Measurements from ENCODE around the gene BDNF. TPM values are rescaled to one million over a fixed set of nuclear protein-coding genes. Genes with fewer than 3 reads are reported as not detected.

BDNF gene
- total and polyA plus RNA-seq, 2 donors (not counting 1 experiment from before 2014, with no cell fraction given): not detected

DNA sequence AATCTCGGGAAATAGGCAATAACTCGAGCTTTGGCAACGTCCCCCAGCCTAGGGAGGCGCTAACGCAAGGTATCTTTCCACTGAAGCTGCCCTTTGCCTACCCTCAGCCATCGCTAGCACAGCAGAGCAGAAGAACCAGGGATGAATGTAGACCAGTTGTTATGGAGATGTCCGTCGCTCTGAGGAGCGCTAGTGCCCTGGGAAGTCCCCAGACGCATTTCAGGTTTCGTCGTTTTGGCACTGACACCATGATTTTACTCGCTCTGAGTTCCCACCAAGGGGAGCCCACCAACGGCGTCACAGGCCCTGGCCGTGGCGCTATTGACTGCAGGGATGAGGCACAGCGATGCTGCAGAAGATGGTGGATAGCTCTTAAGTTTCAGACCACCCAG is 22.7 kb upstream of the BDNF start:
- H4K20me1 ChIP-seq (ENCODE audit: control insufficient read depth, insufficient read depth, low read length, poor library complexity, severe bottlenecking): no peaks in the 10 kb centered on the region
- no peak overlapping the region for H3K27ac ChIP-seq (ENCODE audit: low read length in 2 of 2)
- H3K27me3 ChIP-seq (replicated peaks in 1 of 4; ENCODE audit: control extremely low read depth in 1 of 4, control insufficient read depth in 3 of 4, insufficient read depth in 4 of 4, low read length in 3 of 4): peaks cover 0 to 49% (median 36%) of the 10 kb centered on the region in 4 experiments
- H3K9me3 Mint-ChIP-seq (ENCODE audit: insufficient read depth): no peaks in the 10 kb centered on the region
- 5% methylated on average over 17 of the region's 18 CpGs for WGBS (ENCODE audit: insufficient coverage)
- H3K4me1 ChIP-seq (ENCODE audit: control insufficient read depth in 2 of 2, insufficient read depth in 2 of 2, low read length in 2 of 2): peaks cover 4 to 9% of the 10 kb centered on the region in 2 donors
- peaks cover 0 to 26% (median 0%) of the 10 kb centered on the region in 3 donors for H3K9me3 ChIP-seq (ENCODE audit: control extremely low read depth in 1 of 3, control insufficient read depth in 2 of 3, insufficient read depth in 1 of 3, low read length in 2 of 3)
- ChIA-PET CTCF (no interaction called here), POLR2A (no interaction called here)
- no peak overlapping the region for H3K4me3 Mint-ChIP-seq
- H2AFZ ChIP-seq (ENCODE audit: insufficient read depth, low read depth, low read length, poor library complexity, severe bottlenecking): no peak overlapping the region
- H3K4me2 ChIP-seq (replicated peaks; ENCODE audit: low read depth, low read length, poor library complexity, severe bottlenecking): no peak overlapping the region
- ATAC-seq (ENCODE audit: low read depth) (no peak), DNase-seq (no peak)
- H3K4me3 ChIP-seq (ENCODE audit: control extremely low read depth in 1 of 5, extremely low read depth in 1 of 5, insufficient read depth in 1 of 5, low read depth in 2 of 5, low read length in 4 of 5): no peak overlapping the region
- no peak overlapping the region for H3K9ac ChIP-seq (ENCODE audit: low read length)
- H3K27me3 Mint-ChIP-seq: peaks cover 55% of the 10 kb centered on the region
- no peak overlapping the region for H3K27ac Mint-ChIP-seq
- no peaks in the 10 kb centered on the region for H3K79me2 ChIP-seq (ENCODE audit: control insufficient read depth, insufficient read depth, low read length)
- intact Hi-C loops (cut with micrococcal nuclease): no loop called here
- no peak for TF ChIP-seq EZH2 (IDR thresholded peaks at IDR 0.05; ENCODE audit: borderline replicate concordance, insufficient read depth, low read depth, low read length, poor library complexity, severe bottlenecking)
- TF ChIP-seq, protein P1, sequence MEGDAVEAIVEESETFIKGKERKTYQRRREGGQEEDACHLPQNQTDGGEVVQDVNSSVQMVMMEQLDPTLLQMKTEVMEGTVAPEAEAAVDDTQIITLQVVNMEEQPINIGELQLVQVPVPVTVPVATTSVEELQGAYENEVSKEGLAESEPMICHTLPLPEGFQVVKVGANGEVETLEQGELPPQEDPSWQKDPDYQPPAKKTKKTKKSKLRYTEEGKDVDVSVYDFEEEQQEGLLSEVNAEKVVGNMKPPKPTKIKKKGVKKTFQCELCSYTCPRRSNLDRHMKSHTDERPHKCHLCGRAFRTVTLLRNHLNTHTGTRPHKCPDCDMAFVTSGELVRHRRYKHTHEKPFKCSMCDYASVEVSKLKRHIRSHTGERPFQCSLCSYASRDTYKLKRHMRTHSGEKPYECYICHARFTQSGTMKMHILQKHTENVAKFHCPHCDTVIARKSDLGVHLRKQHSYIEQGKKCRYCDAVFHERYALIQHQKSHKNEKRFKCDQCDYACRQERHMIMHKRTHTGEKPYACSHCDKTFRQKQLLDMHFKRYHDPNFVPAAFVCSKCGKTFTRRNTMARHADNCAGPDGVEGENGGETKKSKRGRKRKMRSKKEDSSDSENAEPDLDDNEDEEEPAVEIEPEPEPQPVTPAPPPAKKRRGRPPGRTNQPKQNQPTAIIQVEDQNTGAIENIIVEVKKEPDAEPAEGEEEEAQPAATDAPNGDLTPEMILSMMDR (IDR thresholded peaks at IDR 0.05): no peak
- peaks cover 11% of the 10 kb centered on the region for H3K4me1 Mint-ChIP-seq
- no peaks in the 10 kb centered on the region for H3K36me3 ChIP-seq (replicated peaks in 1 of 2; ENCODE audit: control extremely low read depth in 1 of 2, control insufficient read depth in 1 of 2, extremely low read depth in 1 of 2, insufficient read depth in 2 of 2, low read length in 1 of 2)

DNA sequence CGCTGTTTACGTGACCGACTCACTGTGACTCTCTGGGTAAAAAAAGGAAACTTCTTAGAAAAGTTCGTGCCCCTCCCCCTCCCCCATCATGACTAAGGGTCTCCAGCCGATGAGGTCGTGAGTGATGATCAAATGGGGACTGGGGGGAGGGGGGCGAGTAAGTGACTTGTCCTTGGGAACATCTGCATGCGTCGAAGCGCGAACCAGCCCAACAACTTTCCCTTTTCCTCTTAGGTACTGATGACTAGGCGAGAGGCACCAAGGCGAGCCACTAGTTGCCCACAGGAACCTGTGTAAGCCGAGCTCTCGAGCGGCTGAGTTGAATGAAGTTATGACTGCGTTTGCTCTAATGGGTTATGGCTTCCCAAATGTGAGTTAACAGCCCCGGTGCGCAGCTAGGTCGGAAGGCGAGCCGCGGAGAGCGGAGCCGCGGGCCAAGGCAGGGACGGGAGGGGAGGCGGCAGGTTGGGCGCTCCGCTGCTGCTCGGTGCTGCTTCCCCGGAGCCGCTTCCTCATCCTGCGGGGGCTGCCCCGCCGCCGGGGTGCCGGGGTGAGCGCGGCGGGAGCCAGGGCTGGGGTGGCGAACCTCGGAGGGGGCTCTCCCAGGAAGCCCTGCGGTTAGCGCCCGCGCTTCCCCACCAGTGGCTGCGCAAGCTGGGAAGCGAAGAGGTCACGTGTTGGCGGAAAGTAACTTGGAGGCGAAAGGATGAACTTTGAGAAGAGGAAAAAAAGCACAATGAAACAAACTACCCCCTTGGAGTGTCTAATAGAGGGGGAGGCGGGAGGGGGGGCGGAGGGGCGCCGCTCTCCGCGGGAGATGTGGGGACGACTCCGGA is 22.1 kb upstream of the BDNF start:
- H3K27ac Mint-ChIP-seq: no peak overlapping the region
- TF ChIP-seq EZH2 (IDR thresholded peaks at IDR 0.05; ENCODE audit: borderline replicate concordance, insufficient read depth, low read depth, low read length, poor library complexity, severe bottlenecking): no peak
- TF ChIP-seq, protein P1 (IDR thresholded peaks at IDR 0.05): no peak
- Histone ChIP-seq H3K27me3 (replicated peaks in 1 of 4; ENCODE audit: control extremely low read depth in 1 of 4, control insufficient read depth in 3 of 4, insufficient read depth in 4 of 4, low read length in 3 of 4) (peaks cover 0 to 49% (median 40%) of the 10 kb centered on the region in 4 experiments), H3K9ac (ENCODE audit: low read length) (no peak overlapping the region), H3K4me2 (replicated peaks; ENCODE audit: low read depth, low read length, poor library complexity, severe bottlenecking) (peak overlapping the region; percentile 32), H3K36me3 (replicated peaks in 1 of 2; ENCODE audit: control extremely low read depth in 1 of 2, control insufficient read depth in 1 of 2, extremely low read depth in 1 of 2, insufficient read depth in 2 of 2, low read length in 1 of 2) (no peaks in the 10 kb centered on the region), H3K4me3 (ENCODE audit: control extremely low read depth in 1 of 5, extremely low read depth in 1 of 5, insufficient read depth in 1 of 5, low read depth in 2 of 5, low read length in 4 of 5) (no peak overlapping the region), H3K27ac (ENCODE audit: low read length in 2 of 2) (no peak overlapping the region), H3K4me1 (ENCODE audit: control insufficient read depth in 2 of 2, insufficient read depth in 2 of 2, low read length in 2 of 2) (peaks cover 4 to 9% of the 10 kb centered on the region in 2 donors), H4K20me1 (ENCODE audit: control insufficient read depth, insufficient read depth, low read length, poor library complexity, severe bottlenecking) (no peaks in the 10 kb centered on the region), H3K79me2 (ENCODE audit: control insufficient read depth, insufficient read depth, low read length) (no peaks in the 10 kb centered on the region), H2AFZ (ENCODE audit: insufficient read depth, low read depth, low read length, poor library complexity, severe bottlenecking) (peak overlapping the region; percentile 22), H3K9me3 (ENCODE audit: control extremely low read depth in 1 of 3, control insufficient read depth in 2 of 3, insufficient read depth in 1 of 3, low read length in 2 of 3) (peaks cover 0 to 26% (median 0%) of the 10 kb centered on the region in 3 donors)
- intact Hi-C loops (cut with micrococcal nuclease): no loop called here
- WGBS (ENCODE audit: insufficient coverage): 6% methylated on average over 40 of the region's 60 CpGs
- H3K4me3 Mint-ChIP-seq: peak overlapping the region; percentile 27
- H3K27me3 Mint-ChIP-seq: peaks cover 61% of the 10 kb centered on the region
- H3K9me3 Mint-ChIP-seq (ENCODE audit: insufficient read depth): no peaks in the 10 kb centered on the region
- ATAC-seq (ENCODE audit: low read depth): no peak
- peaks cover 11% of the 10 kb centered on the region for H3K4me1 Mint-ChIP-seq
- ChIA-PET POLR2A (no interaction called here), CTCF (interaction anchor here (0.9 kb wide), 1 partner anchor 10 kb away, joined by 4 read pairs; no protein-coding TSS in a partner anchor)
- no peak for DNase-seq

All from B cell (primary cell).